NCI-H1436 treated with DMSO at 0.1 percent for 48 hours (cell line): Measurements from ENCODE around the gene MMEL1.
"Not testable (repeated sequence)": the region's sequence is repeated elsewhere in the genome, so short reads cannot be mapped to it uniquely, and the experiment has no call there.

Source experiments
- DNase-seq: peaks from one replicate; lab custom pipeline; 2025; lab: John Stamatoyannopoulos, UW

MMEL1 gene, protein sequence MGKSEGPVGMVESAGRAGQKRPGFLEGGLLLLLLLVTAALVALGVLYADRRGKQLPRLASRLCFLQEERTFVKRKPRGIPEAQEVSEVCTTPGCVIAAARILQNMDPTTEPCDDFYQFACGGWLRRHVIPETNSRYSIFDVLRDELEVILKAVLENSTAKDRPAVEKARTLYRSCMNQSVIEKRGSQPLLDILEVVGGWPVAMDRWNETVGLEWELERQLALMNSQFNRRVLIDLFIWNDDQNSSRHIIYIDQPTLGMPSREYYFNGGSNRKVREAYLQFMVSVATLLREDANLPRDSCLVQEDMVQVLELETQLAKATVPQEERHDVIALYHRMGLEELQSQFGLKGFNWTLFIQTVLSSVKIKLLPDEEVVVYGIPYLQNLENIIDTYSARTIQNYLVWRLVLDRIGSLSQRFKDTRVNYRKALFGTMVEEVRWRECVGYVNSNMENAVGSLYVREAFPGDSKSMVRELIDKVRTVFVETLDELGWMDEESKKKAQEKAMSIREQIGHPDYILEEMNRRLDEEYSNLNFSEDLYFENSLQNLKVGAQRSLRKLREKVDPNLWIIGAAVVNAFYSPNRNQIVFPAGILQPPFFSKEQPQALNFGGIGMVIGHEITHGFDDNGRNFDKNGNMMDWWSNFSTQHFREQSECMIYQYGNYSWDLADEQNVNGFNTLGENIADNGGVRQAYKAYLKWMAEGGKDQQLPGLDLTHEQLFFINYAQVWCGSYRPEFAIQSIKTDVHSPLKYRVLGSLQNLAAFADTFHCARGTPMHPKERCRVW

DNA sequence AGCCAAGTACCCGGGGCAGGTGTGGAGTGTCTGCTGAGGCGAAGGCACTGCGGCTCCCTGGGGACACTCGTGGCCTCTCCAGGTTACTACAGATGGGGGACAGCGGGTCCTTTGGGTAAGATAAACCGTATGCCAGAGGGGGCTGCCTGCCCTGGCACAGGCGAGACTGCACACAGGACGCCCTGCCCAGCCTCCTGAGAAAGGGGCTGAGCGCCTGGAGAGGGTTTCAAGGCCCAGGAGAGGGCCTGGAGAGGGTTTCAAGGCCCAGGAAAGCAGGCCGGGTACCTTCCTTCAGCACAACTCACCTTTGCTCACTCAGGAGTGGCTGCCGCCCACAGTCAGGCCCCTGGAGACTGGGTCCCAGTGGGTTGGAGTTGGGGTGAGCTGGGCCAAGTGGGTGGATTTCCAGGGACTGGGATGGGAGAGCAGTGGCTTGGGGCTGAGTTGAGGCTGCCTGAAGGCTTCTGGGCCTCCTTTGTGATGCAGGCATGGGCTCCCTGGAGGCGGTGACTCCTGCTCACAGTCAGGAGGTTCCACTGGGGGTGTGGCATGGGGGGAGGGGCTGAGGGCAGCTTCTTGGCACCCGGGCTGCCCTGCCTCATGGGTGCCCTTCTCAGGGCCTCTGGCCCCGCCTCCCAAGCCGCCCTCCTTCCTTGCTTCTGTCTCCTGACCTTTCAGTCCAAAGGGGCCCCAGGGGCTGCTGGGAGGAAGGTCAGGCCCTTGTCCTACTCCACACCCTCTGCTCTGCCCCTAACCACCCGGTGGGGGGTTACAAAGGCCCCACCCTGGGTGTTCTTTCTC lies at the start of gene MMEL1:
MMEL1 (minus strand) TSS at position 456 of the 801 bp plus-strand sequence. CDS start 3,532 bp downstream, outside the sequence.
- DNase-seq, result no peak

DNA sequence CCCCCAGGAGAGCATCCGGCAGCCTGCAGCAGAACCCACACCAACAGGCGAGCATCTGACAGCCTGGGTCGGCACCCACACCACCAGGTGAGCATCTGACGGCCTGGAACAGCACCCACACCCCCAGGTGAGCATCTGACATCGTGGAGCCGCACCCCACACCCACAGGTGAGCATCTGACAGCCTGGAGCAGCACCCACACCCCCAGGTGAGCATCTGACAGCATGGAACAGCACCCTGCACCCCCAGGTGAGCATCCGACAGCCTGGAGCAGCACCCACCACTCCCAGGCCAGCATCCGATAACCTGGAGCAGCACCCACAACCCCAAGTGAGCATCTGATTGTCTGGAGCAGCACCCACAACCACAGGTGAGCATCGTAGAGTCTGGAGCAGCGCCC lies 43.9 kb upstream of the MMEL1 start:
- DNase-seq, result not testable (repeated sequence)

DNA sequence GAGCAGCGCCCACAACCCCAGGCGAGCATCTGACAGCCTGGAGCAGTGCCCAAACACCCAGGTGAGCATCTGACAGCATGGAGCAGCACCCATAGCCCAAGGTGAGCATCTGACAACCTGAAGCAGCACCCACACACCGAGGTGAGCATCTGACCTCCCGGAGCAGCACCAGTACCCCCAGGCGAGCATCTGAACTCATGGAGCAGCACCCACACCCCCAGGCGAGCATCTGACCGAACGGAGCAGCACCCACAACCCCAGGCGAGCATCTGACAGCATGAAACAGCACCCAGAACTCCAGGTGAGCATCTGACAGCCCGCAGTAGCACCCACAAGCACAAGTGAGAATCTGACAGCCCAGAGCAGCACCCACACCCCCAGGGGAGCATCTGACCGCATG lies 38.8 kb upstream of the MMEL1 start:
- not testable (repeated sequence) for DNase-seq

DNA sequence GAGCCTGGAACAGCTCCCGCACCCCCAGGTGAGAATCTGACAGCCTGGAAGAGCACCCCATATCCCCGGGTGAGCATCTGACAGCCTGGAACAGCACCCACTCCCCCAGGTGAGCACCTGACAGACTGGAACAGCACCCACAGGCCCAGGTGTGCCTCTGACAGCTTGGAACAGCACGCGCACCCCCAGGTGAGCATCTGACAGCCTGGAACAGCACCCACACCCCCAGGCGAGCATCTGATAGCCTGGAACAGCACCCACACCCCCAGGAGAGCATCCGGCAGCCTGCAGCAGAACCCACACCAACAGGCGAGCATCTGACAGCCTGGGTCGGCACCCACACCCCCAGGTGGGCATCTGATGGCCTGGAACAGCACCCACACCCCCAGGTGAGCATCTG lies 27.0 kb upstream of the MMEL1 start:
- DNase-seq, result not testable (repeated sequence)

DNA sequence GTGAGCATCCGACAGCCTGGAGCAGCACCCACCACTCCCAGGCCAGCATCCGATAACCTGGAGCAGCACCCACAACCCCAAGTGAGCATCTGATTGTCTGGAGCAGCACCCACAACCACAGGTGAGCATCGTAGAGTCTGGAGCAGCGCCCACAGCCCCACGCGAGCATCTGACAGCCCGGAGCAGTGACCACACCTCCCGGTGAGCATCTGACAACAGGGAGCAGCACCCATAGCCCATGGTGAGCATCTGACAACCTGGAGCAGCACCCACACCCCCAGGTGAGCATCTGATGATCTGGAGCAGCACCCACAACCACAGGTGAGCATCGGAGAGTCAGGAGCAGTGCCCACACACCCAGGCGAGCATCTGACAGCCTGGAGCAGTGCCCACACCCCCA lies 25.1 kb upstream of the MMEL1 start:
- DNase-seq, result not testable (repeated sequence)

DNA sequence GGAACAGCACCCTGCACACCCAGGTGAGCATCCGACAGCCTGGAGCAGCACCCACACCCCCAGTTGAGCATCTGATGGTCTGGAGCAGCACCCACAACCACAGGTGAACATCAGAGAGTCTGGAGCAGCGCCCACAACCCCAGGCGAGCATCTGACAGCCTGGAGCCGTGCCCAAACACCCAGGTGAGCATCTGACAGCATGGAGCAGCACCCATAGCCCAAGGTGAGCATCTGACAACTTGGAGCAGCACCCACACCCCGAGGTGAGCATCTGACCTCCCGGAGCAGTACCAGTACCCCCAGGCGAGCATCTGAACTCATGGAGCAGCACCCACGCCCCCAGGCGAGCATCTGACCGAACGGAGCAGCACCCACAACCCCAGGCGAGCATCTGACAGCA lies 24.3 kb upstream of the MMEL1 start:
- not testable (repeated sequence) for DNase-seq

DNA sequence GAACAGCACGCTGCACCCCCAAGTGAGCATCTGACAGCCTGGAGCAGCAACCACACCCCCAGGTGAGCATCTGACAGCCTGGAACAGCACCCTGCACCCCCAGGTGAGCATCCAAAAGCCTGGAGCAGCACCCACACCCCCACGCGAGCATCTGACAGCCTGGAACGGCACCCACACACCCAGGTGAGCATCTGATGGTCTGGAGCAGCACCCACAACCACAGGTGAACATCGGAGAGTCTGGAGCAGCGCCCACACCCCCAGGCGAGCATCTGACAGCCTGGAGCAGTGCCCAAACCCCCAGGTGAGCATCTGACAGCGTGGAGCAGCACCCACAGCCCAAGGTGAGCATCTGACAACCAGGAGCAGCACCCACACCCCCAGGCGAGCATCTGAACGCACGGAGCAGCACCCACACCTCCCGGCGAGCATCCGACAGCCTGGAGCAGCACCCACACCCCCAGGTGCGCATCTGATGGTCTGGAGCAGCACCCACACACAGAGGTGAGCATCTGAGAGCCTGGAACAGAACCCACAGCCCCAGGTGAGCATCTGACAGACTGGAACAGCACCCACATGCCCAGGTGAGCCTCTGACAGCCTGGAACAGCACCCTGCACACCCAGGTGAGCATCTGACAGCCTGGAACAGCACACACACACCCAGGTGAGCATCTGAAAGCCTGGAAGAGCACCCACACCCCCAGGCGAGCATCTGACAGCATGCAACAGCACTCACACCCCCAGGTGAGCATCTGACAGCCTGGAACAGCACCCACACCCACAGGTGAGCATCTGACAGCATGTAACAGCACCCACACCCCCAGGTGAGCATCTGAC lies 23.0 kb upstream of the MMEL1 start:
- not testable (repeated sequence) for DNase-seq

DNA sequence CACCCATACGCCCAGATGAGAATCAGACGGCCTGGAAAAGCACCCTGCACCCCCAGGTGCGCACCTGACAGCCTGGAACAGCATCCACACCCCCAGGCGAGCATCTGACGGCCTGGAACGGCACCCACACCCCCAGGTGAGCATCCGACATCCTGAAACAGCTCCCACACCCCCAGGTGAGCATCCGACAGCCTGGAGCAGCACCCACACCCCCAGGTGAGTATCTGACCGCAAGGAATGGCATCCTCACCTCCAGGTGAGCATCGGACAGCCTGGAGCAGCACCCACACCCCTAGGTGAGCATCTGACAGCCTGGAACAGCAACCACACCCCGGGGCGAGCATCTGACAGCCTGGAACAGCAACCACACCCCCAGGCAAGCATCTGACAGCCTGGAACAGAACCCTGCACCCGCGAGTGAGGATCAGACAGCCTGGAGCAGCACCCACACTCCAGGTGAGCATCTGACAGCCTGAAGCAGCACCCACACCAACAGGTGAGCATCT lies 21.7 kb upstream of the MMEL1 start:
- not testable (repeated sequence) for DNase-seq

DNA sequence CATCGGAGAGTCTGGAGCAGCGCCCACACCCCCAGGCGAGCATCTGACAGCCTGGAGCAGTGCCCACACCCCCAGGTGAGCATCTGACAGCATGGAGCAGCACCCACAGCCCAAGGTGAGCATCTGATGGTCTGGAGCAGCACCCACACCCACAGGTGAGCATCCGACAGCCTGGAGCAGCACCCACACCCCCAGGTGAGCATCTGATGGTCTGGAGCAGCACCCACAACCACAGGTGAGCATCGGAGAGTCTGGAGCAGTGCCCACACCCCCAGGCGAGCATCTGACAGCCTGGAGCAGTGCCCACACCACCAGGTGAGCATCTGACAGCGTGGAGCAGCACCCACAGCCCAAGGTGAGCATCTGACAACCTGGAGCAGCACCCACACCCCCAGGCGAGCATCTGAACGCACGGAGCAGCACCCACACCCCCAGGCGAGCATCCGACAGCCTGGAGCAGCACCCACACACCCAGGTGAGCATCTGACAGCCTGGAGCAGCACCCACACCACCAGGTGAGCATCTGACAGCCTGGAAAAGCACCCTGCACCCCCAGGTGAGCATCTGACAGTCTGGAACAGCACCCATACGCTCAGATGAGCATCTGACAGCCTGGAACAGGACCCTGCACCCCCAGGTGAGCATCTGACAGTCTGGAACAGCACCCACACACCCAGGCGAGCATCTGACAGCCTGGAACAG lies 21.1 kb upstream of the MMEL1 start:
- not testable (repeated sequence) for DNase-seq

DNA sequence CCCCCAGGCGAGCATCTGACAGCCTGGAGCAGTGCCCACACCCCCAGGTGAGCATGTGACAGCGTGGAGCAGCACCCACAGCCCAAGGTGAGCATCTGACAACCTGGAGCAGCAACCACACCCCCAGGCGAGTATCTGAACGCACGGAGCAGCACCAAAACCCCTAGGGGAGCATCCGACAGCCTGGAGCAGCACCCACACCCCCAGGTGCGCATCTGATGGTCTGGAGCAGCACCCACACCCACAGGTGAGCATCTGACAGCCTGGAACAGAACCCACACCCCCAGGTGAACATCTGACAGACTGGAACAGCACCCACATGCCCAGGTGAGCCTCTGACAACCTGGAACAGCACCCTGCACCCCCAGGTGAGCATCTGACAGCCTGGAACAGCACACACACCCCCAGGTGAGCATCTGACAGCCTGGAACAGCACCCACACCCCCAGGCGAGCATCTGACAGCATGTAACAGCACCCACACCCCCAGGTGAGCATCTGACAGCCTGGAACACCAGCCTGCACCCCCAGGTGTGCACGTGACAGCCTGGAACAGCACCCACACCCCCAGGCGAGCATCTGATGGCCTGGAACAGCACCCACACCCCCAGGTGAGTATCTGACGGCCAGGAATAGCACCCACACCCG lies 20.2 kb upstream of the MMEL1 start:
- DNase-seq, result not testable (repeated sequence)

DNA sequence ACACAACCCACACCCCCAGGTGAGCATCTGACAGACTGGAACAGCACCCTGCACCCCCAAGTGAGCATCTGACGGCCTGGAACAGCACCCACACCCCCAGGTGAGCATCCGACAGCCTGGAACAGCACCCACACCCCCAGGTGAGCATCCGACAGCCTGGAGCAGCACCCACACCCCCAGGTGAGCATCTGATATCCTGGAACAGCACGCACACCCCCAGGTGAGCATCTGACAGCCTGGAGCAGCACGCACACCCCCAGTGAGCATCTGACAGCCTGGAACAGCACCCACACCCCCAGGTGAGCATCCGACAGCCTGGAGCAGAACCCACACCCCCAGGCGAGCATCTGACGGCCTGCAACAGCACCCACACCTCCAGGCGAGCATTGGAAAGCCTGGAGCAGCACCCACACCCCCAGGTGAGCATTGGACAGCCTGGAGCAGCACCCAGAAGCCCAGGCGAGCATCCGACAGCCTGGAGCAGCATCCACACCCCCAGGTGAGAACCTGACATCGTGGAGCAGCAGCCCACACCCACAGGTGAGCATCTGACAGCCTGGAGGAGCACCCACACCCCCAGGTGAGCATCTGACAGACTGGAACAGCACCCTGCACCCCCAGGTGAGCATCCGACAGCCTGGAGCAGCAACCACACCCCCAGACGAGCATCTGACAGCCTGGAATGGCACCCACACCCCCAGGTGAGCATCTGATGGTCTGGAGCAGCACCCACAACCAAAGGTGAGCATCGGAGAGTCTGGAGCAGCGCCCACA lies 19.5 kb upstream of the MMEL1 start:
- DNase-seq, result not testable (repeated sequence)

DNA sequence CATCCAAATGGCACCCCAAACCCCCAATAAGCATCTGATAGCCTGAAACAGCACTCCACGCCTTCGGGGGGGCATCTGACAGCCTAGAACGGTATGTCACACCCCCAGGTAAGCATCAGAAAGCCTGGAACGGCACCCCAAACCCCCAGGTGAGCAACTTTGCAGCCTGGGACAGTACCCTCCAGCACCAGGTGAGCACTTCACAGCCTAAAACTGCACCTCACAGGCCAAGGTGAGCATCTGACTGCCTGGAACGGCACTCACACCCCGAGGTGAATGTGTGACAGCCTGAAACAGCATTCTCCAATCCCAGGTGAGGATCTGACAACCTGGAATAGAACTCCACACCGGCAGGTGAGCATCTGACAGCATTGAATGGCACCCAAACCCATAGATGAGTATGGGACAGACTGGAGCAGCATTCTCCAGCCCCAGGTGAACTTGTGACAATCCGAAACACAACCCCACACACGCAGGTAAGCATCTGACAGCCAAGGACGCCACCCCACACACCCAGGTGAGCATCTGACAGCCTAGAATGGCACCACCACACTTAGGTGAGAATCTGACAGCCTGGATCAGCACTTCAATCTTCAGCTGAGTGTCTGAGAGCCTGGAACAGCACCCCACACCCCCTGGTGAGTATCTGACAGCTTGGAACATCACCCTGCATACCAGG lies 18.3 kb upstream of the MMEL1 start:
- DNase-seq, result no peak

DNA sequence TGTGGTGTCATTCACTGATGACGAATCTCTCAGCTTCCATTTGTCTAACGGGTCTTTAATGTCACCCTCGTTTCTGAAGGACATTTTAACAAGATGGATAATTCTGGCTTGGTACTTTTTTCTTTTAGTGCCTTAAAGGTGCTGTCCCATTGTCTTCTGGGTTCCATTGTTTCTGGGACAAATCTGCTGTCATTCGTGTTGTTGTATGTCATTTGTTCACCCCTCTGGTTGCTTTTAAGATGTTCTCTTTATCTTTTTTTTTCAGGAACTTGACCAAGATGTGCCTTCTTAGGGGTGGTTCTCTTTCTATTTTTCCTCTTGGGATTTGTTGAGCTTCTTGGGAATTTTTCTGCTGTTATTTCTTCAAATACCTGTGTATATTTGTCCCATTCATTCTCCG lies 14.0 kb upstream of the MMEL1 start:
- no peak for DNase-seq

DNA sequence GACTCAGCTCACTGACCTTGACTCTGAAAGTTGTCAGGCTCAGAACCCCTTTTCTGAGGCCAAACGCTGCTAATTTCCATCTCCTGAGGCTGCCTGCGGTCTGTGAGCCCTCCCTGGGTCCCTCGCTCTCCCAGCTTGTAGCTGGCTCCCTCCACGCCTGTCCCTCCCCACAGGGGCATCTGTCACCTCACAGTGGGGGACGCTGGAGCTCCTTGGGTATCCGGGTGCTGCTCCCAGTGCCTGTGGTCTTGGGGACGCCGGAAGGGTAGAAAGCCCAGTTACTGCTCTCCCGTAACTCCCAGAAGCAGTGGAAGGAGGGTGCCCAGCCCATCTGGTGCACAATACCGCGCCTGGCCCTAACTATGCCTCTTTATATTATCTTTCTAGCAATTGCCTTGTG lies 13.0 kb upstream of the MMEL1 start:
- DNase-seq, result no peak

DNA sequence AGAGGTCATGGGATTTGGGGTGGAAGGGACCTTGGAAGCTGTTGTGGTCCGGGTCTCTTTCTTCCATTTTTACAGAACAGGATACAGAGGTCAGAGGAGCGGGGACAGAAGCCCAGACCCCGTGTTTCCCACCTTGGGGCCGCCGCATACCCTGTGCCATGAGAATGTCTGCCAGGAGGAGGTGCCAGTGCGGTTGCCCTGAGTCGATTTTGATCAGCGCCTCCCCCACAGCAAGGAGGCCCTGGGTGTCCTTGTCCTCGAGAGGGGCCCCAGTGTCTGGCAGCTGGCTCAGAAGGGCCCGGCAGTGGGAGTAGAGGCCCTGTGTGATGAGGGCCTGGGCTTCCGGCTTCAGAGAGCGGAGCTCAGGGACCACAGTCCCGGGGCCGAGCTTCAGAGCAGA lies 12.3 kb upstream of the MMEL1 start:
- no peak for DNase-seq

DNA sequence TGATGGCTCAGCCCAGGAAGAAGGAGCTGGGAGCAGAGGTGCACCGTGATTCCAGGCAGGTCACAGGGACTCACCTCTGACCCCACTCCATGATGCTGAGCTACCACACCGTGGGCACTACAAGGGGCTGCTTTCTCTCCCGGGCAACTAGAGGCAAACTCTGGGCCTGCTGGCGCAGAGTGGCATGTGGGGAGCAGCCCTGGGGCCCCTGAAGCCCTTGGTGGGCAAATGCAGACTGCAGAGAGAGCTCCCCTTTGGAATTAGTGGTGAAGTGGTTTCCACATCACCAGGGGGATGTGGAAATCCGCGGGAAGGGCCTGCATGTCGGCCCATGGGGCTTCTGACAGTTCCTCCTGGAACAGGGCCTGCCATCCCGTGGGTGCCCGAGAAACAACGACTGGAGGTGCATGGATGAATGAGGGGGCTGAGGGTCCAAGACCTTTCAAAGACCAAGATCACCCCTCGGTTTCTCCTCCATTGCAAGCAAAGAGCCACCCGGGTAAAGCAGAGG lies 11.8 kb upstream of the MMEL1 start:
- DNase-seq, result no peak

DNA sequence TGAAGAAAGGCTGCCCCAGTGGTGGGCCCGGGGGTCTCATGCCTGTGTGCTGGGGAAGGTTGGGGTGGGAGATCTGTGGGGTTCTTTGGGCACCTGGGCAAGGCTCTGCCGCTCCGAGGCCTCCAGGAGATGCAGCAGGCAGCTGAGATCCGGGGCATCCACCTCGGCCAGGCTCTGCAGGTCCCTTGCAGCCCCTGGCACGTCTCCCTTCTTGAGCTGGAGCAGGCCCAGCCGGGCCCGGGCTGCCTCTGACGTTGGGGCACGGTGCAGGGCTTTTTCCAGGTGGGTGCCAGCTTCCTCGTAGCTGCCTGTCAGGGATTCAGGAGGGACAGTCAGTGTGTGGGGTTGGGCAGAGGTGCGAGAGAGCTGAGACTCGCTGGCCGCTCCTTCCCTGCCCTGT lies 11.4 kb upstream of the MMEL1 start:
- no peak for DNase-seq

DNA sequence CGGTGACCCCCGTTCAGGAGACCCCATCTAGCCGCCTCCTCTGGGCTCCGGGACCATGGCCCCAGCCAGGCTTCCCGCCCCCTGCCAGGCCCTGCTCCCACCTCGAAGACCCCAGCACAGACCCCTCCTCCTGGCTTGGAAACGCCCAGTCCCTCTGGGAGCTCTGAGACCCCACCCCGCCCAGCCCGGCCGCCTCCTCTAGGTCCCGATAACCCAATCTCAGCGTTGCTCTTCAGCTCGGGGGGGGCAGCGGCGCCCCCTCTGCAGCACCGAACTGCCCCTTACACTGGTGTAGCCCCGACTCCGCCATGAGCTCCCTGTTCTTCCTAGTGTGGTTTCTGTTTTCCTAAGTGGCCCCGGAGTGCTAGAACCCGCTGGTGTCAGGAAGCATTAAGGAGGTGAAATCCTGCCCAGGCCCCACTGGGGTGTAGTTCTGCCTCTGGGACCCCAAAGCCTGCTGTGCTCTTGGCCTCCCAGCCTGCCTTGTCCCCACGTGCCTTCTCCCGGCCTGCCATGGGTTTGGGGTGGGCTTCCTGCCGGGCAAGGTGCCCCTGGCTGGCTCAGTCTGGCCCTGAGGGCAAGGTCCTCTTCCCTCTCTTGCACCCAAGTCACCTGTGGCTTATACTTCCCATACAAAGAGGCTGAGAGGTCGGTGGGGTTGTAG lies 10.7 kb upstream of the MMEL1 start:
- no peak for DNase-seq
